Measurements from ENCODE around the gene LARGE1.

LARGE1 gene

DNA sequence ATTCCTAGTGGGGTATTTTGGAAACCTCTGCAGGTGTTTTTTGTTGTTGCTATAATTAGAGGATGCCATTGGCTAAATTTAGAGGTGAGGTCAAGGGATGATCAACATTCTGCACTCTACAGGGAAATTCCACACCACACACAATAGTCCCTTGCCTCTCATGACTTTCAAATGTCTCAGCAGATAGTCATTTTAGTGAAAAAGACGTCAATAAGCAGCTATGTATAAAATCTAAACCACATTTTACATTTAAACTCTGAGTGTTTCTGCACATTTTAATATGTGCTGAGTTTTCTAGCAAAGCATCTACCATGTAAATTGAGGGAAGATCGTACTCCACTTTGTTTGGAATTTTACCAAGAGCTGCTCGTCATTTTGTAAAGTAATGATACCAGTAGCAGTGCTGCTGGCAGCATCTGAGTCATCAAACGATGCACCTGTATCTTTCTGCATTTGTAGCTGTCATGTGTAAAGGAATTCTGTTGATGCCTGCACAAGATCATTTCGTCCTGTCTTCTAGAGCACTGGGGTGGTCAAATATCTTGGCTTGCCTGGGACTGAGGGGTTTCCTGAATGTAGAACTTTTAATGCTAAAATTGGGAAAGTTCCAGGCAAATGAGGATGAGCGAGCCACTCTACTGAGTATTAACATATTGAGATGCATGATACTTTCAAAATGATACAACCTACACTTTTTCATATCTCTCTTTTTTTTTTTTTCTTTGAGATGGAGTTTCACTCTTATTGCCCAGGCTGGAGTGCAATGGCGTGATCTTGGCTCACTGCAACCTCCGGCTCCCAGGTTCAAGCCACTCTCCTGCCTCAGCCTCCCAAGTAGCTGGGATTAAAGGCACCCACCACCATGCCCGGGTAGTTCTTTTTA is 447.6 kb downstream of the LARGE1 start:
- no peak overlapping the region for H3K9ac ChIP-seq (ENCODE audit: low read length)
- H3K36me3 ChIP-seq (ENCODE audit: low read length) = no peaks in the 10 kb centered on the region
- TF ChIP-seq EZH2phosphoT487 (conservative IDR thresholded peaks at IDR 0.05; ENCODE audit: low read length) = no peak
- TF ChIP-seq, protein P1, sequence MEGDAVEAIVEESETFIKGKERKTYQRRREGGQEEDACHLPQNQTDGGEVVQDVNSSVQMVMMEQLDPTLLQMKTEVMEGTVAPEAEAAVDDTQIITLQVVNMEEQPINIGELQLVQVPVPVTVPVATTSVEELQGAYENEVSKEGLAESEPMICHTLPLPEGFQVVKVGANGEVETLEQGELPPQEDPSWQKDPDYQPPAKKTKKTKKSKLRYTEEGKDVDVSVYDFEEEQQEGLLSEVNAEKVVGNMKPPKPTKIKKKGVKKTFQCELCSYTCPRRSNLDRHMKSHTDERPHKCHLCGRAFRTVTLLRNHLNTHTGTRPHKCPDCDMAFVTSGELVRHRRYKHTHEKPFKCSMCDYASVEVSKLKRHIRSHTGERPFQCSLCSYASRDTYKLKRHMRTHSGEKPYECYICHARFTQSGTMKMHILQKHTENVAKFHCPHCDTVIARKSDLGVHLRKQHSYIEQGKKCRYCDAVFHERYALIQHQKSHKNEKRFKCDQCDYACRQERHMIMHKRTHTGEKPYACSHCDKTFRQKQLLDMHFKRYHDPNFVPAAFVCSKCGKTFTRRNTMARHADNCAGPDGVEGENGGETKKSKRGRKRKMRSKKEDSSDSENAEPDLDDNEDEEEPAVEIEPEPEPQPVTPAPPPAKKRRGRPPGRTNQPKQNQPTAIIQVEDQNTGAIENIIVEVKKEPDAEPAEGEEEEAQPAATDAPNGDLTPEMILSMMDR (IDR thresholded peaks at IDR 0.05; ENCODE audit: insufficient read depth, low read length, poor library complexity, severe bottlenecking) = no peak
- no peak overlapping the region for H3K4me3 ChIP-seq (ENCODE audit: insufficient read depth, low read length, poor library complexity, severe bottlenecking)
- H3K9me3 ChIP-seq (ENCODE audit: insufficient read depth, low read length) = no peaks in the 10 kb centered on the region
- no peaks in the 10 kb centered on the region for H3F3A ChIP-seq (ENCODE audit: insufficient read depth)
- no peak overlapping the region for H3K27ac ChIP-seq (ENCODE audit: low read depth, low read length)
- H3K9me2 ChIP-seq (replicated peaks; ENCODE audit: insufficient read depth, low read length) = no peaks in the 10 kb centered on the region
- H3K27me3 ChIP-seq (ENCODE audit: low read length) = no peaks in the 10 kb centered on the region
- H3K79me2 ChIP-seq (ENCODE audit: insufficient read depth, low read length) = no peaks in the 10 kb centered on the region
- no peak overlapping the region for H3K4me2 ChIP-seq (ENCODE audit: low read depth, low read length, poor library complexity, severe bottlenecking)
- H2AFZ ChIP-seq (ENCODE audit: low read depth, low read length, severe bottlenecking) = no peak overlapping the region
- no peaks in the 10 kb centered on the region for H4K20me1 ChIP-seq (ENCODE audit: low read depth, low read length)

DNA sequence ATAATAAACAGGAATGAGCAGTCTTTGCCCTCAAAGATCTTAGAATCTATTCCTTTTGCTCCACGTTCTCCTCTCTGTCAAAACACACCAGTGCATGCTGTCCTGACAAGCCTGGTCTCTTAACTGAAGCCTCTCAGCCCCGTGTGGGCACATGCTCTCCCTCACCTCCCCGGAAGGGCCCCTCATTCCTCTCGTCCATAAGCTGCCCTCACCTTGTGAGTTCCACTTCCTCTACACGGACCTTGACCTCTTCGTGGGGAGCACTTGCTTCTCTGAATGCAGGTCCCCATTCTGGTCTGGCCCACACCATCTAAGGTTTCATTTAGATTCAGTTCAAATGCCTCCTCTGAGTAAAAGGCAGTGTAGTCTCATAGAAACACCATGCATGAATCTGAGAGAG is 449.8 kb downstream of the LARGE1 start:
- H3K79me2 ChIP-seq (ENCODE audit: insufficient read depth, low read length) = no peaks in the 10 kb centered on the region
- no peaks in the 10 kb centered on the region for H3K36me3 ChIP-seq (ENCODE audit: low read length)
- no peaks in the 10 kb centered on the region for H4K20me1 ChIP-seq (ENCODE audit: low read depth, low read length)
- no peak overlapping the region for H3K27ac ChIP-seq (ENCODE audit: low read depth, low read length)
- H3K9me3 ChIP-seq (ENCODE audit: insufficient read depth, low read length) = no peaks in the 10 kb centered on the region
- no peaks in the 10 kb centered on the region for H3K9me2 ChIP-seq (replicated peaks; ENCODE audit: insufficient read depth, low read length)
- H3K4me2 ChIP-seq (ENCODE audit: low read depth, low read length, poor library complexity, severe bottlenecking) = no peak overlapping the region
- H3F3A ChIP-seq (ENCODE audit: insufficient read depth) = no peaks in the 10 kb centered on the region
- TF ChIP-seq EZH2phosphoT487 (conservative IDR thresholded peaks at IDR 0.05; ENCODE audit: low read length) = no peak
- TF ChIP-seq, protein P1 (IDR thresholded peaks at IDR 0.05; ENCODE audit: insufficient read depth, low read length, poor library complexity, severe bottlenecking) = no peak
- no peak overlapping the region for H3K9ac ChIP-seq (ENCODE audit: low read length)
- no peaks in the 10 kb centered on the region for H3K27me3 ChIP-seq (ENCODE audit: low read length)
- no peak overlapping the region for H3K4me3 ChIP-seq (ENCODE audit: insufficient read depth, low read length, poor library complexity, severe bottlenecking)
- H2AFZ ChIP-seq (ENCODE audit: low read depth, low read length, severe bottlenecking) = no peak overlapping the region

DNA sequence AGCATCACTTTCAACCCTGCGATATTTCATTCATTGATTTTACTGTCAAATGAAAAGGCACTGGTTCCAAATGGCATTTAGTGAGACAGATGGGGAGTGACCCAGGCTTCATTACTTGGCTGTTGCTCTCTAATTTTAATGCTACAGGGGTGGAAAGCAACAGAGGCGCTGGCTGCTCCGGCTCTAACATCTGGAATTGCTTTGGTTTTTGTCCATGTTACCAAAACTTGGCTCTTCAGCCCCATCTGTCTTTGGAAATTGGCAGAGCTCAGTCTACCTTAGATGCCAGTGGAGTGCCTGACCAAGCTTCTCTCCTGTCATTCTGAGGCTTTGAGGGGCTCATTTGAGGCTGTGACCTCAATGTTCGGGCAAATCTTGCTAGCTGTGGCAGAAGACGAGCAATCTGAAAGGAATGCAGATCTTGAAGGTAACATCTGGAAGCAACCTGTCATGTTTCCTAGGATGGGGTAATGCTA is 452.6 kb downstream of the LARGE1 start:
- H3K27ac ChIP-seq (ENCODE audit: low read depth, low read length) = no peak overlapping the region
- H3K79me2 ChIP-seq (ENCODE audit: insufficient read depth, low read length) = no peaks in the 10 kb centered on the region
- H3K9me3 ChIP-seq (ENCODE audit: insufficient read depth, low read length) = no peaks in the 10 kb centered on the region
- H3F3A ChIP-seq (ENCODE audit: insufficient read depth) = no peaks in the 10 kb centered on the region
- no peaks in the 10 kb centered on the region for H4K20me1 ChIP-seq (ENCODE audit: low read depth, low read length)
- no peak overlapping the region for H3K9ac ChIP-seq (ENCODE audit: low read length)
- H3K9me2 ChIP-seq (replicated peaks; ENCODE audit: insufficient read depth, low read length) = no peaks in the 10 kb centered on the region
- H3K36me3 ChIP-seq (ENCODE audit: low read length) = no peaks in the 10 kb centered on the region
- no peak overlapping the region for H3K4me3 ChIP-seq (ENCODE audit: insufficient read depth, low read length, poor library complexity, severe bottlenecking)
- no peak overlapping the region for H3K4me2 ChIP-seq (ENCODE audit: low read depth, low read length, poor library complexity, severe bottlenecking)
- H3K27me3 ChIP-seq (ENCODE audit: low read length) = no peaks in the 10 kb centered on the region
- no peak overlapping the region for H2AFZ ChIP-seq (ENCODE audit: low read depth, low read length, severe bottlenecking)
- TF ChIP-seq EZH2phosphoT487 (conservative IDR thresholded peaks at IDR 0.05; ENCODE audit: low read length) = no peak
- TF ChIP-seq, protein P1 (IDR thresholded peaks at IDR 0.05; ENCODE audit: insufficient read depth, low read length, poor library complexity, severe bottlenecking) = no peak

Data from SU-DHL-6 (cell line).